ENCODE data around the gene MPP2. TPM values are rescaled to one million over a fixed set of nuclear protein-coding genes. Genes with fewer than 3 reads are reported as not detected.

Gene MPP2
- total RNA-seq, 2 donors from 2014 or later = 4.0 to 4.1 TPM

GRCh38 chr17:43920500-43921095 lies 13.3 kb upstream of the MPP2 start:
- Mint-ChIP-seq H3K27me3 (ENCODE audit: low read depth) (peaks cover 1% of the 10 kb centered on the region), H3K4me3 (no peak overlapping the region)

GRCh38 chr17:43918026-43918389 lies 10.7 kb upstream of the MPP2 start:
- Mint-ChIP-seq H3K36me3 (ENCODE audit: insufficient read depth in 2 of 2) (no peaks in the 10 kb centered on the region), H3K9me3 (no peaks in the 10 kb centered on the region), H3K4me1 (ENCODE audit: low read depth) (peaks cover 19% of the 10 kb centered on the region), H3K27me3 (ENCODE audit: low read depth) (no peaks in the 10 kb centered on the region), H3K4me3 (peak overlapping the region; percentile 58 to 75), H3K27ac (no peak overlapping the region)
- DNase-seq (no peak), ATAC-seq (replicated peaks in 1 of 2) (peak in 1 of 2 donors; percentile 10)

More at GRCh38 chr17:43920500-43921095, 13.3 kb upstream of the MPP2 start:
- Mint-ChIP-seq H3K4me1 (ENCODE audit: low read depth) (peaks cover 36% of the 10 kb centered on the region), H3K36me3 (ENCODE audit: insufficient read depth in 2 of 2) (no peaks in the 10 kb centered on the region), H3K27ac (no peak overlapping the region), H3K9me3 (no peaks in the 10 kb centered on the region)
- no peak for ATAC-seq (replicated peaks in 1 of 2)
- no peak for DNase-seq

GRCh38 chr17:43917348-43918025 lies 10.2 kb upstream of the MPP2 start:
- Mint-ChIP-seq H3K4me3 (peak overlapping the region; percentile 58 to 75), H3K36me3 (ENCODE audit: insufficient read depth in 2 of 2) (no peaks in the 10 kb centered on the region), H3K27me3 (ENCODE audit: low read depth) (no peaks in the 10 kb centered on the region), H3K27ac (no peak overlapping the region), H3K4me1 (ENCODE audit: low read depth) (peaks cover 19% of the 10 kb centered on the region), H3K9me3 (no peaks in the 10 kb centered on the region)
- DNase-seq (peak; percentile 59 to 61), ATAC-seq (replicated peaks in 1 of 2) (peak; percentile 81 to 85)

- Mint-ChIP-seq H3K36me3 (ENCODE audit: insufficient read depth in 2 of 2) (no peaks in the 10 kb centered on the region), H3K4me1 (ENCODE audit: low read depth) (peaks cover 19% of the 10 kb centered on the region), H3K9me3 (no peaks in the 10 kb centered on the region), H3K27ac (no peak overlapping the region), H3K4me3 (peak overlapping the region; percentile 58 to 75), H3K27me3 (ENCODE audit: low read depth) (no peaks in the 10 kb centered on the region)
- ATAC-seq (replicated peaks in 1 of 2) = peak; percentile 51 to 61
- DNase-seq = no peak
Observed at GRCh38 chr17:43917016-43917347, 9.6 kb upstream of the MPP2 start.

- no peak for ATAC-seq (replicated peaks in 1 of 2)
- Mint-ChIP-seq H3K4me1 (ENCODE audit: low read depth) (peaks cover 19% of the 10 kb centered on the region), H3K4me3 (no peak overlapping the region)
Observed at GRCh38 chr17:43916385-43916784, 9.0 kb upstream of the MPP2 start.

GRCh38 chr17:43915559-43915958 lies 8.2 kb upstream of the MPP2 start:
- Mint-ChIP-seq H3K27ac (no peak overlapping the region), H3K36me3 (ENCODE audit: insufficient read depth in 2 of 2) (no peaks in the 10 kb centered on the region), H3K27me3 (ENCODE audit: low read depth) (no peaks in the 10 kb centered on the region), H3K4me3 (no peak overlapping the region), H3K9me3 (no peaks in the 10 kb centered on the region), H3K4me1 (ENCODE audit: low read depth) (peaks cover 19% of the 10 kb centered on the region)
- no peak for ATAC-seq (replicated peaks in 1 of 2)
- no peak for DNase-seq

More at GRCh38 chr17:43916385-43916784, 9.0 kb upstream of the MPP2 start:
- DNase-seq = no peak
- Mint-ChIP-seq H3K9me3 (no peaks in the 10 kb centered on the region), H3K36me3 (ENCODE audit: insufficient read depth in 2 of 2) (no peaks in the 10 kb centered on the region), H3K27ac (no peak overlapping the region), H3K27me3 (ENCODE audit: low read depth) (no peaks in the 10 kb centered on the region)

- DNase-seq (no peak), ATAC-seq (replicated peaks in 1 of 2) (no peak)
- no peaks in the 10 kb centered on the region for H3K36me3 Mint-ChIP-seq (ENCODE audit: insufficient read depth in 2 of 2)
- no peak overlapping the region for H3K27ac Mint-ChIP-seq
- peaks cover 19% of the 10 kb centered on the region for H3K4me1 Mint-ChIP-seq (ENCODE audit: low read depth)
- peaks cover 4% of the 10 kb centered on the region for H3K27me3 Mint-ChIP-seq (ENCODE audit: low read depth)
- no peak overlapping the region for H3K4me3 Mint-ChIP-seq
- no peaks in the 10 kb centered on the region for H3K9me3 Mint-ChIP-seq
Observed at GRCh38 chr17:43914451-43914850, 7.1 kb upstream of the MPP2 start.

GRCh38 chr17:43913584-43913983 lies 6.2 kb upstream of the MPP2 start:
- no peaks in the 10 kb centered on the region for H3K9me3 Mint-ChIP-seq
- ATAC-seq (replicated peaks in 1 of 2) = no peak
- H3K36me3 Mint-ChIP-seq (ENCODE audit: insufficient read depth in 2 of 2) = no peaks in the 10 kb centered on the region
- no peak overlapping the region for H3K4me3 Mint-ChIP-seq
- peaks cover 5% of the 10 kb centered on the region for H3K27me3 Mint-ChIP-seq (ENCODE audit: low read depth)
- no peak for DNase-seq
- H3K4me1 Mint-ChIP-seq (ENCODE audit: low read depth) = peaks cover 19% of the 10 kb centered on the region
- no peak overlapping the region for H3K27ac Mint-ChIP-seq

GRCh38 chr17:43912635-43913304 lies 5.4 kb upstream of the MPP2 start:
- Mint-ChIP-seq H3K36me3 (ENCODE audit: insufficient read depth in 2 of 2) (no peaks in the 10 kb centered on the region), H3K4me3 (no peak overlapping the region), H3K27me3 (ENCODE audit: low read depth) (peaks cover 5% of the 10 kb centered on the region), H3K27ac (no peak overlapping the region), H3K4me1 (ENCODE audit: low read depth) (peaks cover 14% of the 10 kb centered on the region), H3K9me3 (no peaks in the 10 kb centered on the region)
- ATAC-seq (replicated peaks in 1 of 2) (no peak), DNase-seq (no peak)

GRCh38 chr17:43911904-43912303 lies 4.6 kb upstream of the MPP2 start:
- peaks cover 6% of the 10 kb centered on the region for H3K4me1 Mint-ChIP-seq (ENCODE audit: low read depth)

GRCh38 chr17:43909537-43910231 lies 2.3 kb upstream of the MPP2 start:
- Mint-ChIP-seq H3K27ac (no peak overlapping the region), H3K4me3 (no peak overlapping the region), H3K36me3 (ENCODE audit: insufficient read depth in 2 of 2) (no peaks in the 10 kb centered on the region), H3K9me3 (no peaks in the 10 kb centered on the region), H3K27me3 (ENCODE audit: low read depth) (peaks cover 24% of the 10 kb centered on the region), H3K4me1 (ENCODE audit: low read depth) (peaks cover 6% of the 10 kb centered on the region)
- no peak for DNase-seq
- no peak for ATAC-seq (replicated peaks in 1 of 2)

More at GRCh38 chr17:43911904-43912303, 4.6 kb upstream of the MPP2 start:
- ATAC-seq (replicated peaks in 1 of 2) = no peak
- Mint-ChIP-seq H3K4me3 (no peak overlapping the region), H3K27me3 (ENCODE audit: low read depth) (peaks cover 7% of the 10 kb centered on the region), H3K9me3 (no peaks in the 10 kb centered on the region), H3K27ac (no peak overlapping the region), H3K36me3 (ENCODE audit: insufficient read depth in 2 of 2) (no peaks in the 10 kb centered on the region)
- DNase-seq = no peak

GRCh38 chr17:43907998-43908721 lies 824 bp upstream of the MPP2 start:
- Mint-ChIP-seq H3K4me1 (ENCODE audit: low read depth) (peaks cover 6% of the 10 kb centered on the region), H3K27ac (no peak overlapping the region), H3K4me3 (peak overlapping the region; percentile 84 to 88), H3K27me3 (ENCODE audit: low read depth) (peaks cover 30% of the 10 kb centered on the region), H3K9me3 (no peaks in the 10 kb centered on the region), H3K36me3 (ENCODE audit: insufficient read depth in 2 of 2) (no peaks in the 10 kb centered on the region)
- DNase-seq (peak; percentile 55 to 67), ATAC-seq (replicated peaks in 1 of 2) (peak; percentile 66 to 70)

All from activated T-cell treated with anti-CD3 and anti-CD28 coated beads, Interleukin-2, amount 50 U/mL, for 72 hours (primary cell).